OCI-LY3 (cell line): Measurements from ENCODE around the gene FBXW4.

Experiments used
- H2AFZ ChIP-seq: fragments of 200-600, 300-600 bp; shearing (Covaris generic); 2 replicates; pipeline ENCODE4 v1.6.0; 2014; ENCODE audit warnings: antibody characterized with exemption, low read depth, low read length
- H3K27ac ChIP-seq: fragments of 200-600, 300-600 bp; sonication (generic); 2 replicates; pipeline ENCODE4 v1.5.1; 2014; ENCODE audit warnings: mild to moderate bottlenecking, low read length, moderate library complexity, mixed read lengths
- H3K27me3 ChIP-seq: fragments of 200-600, 300-600 bp; sonication (generic); 2 replicates; pipeline ENCODE4 v1.6.1; 2014; ENCODE audit warnings: low read depth, low read length, mixed read lengths
- H3K36me3 ChIP-seq: fragments of 200-600, 300-600 bp; sonication (generic); replicated peaks from 2 replicates; pipeline ENCODE3; 2014; ENCODE audit warnings: low read depth, low read length, mixed read lengths
- H3K4me1 ChIP-seq: fragments of 300-600, 200-600 bp; sonication (generic); 2 replicates; pipeline ENCODE4 v1.6.1; 2014; ENCODE audit warnings: low read length, mixed read lengths
- H3K4me2 ChIP-seq: fragments of 200-600, 300-600 bp; sonication (generic); 2 replicates; pipeline ENCODE4 v1.6.1; 2014; ENCODE audit warnings: low read length, mixed read lengths
- H3K4me3 ChIP-seq: fragments of 300-600, 200-600 bp; sonication (generic); 2 replicates; pipeline ENCODE4 v1.5.1; 2014; ENCODE audit warnings: antibody characterized with exemption, mild to moderate bottlenecking, low read length, moderate library complexity
- H3K79me2 ChIP-seq: fragments of 300-600, 200-600 bp; shearing (Covaris generic); 2 replicates; pipeline ENCODE4 v1.6.1; 2014; ENCODE audit warnings: mild to moderate bottlenecking, low read length, mixed read lengths
- H3K9ac ChIP-seq: fragments of 300-600, 200-600 bp; shearing (Covaris generic); 2 replicates; pipeline ENCODE4 v1.6.0; 2014; ENCODE audit warnings: mild to moderate bottlenecking, low read length, moderate library complexity
- H3K9me3 ChIP-seq: fragments of 200-600, 300-600 bp; shearing (Covaris generic); 2 replicates; pipeline ENCODE4 v1.6.1; 2014; ENCODE audit warnings: low read length, mixed read lengths; ENCODE audit not compliant: insufficient read depth
- H4K20me1 ChIP-seq: fragments of 200-600, 300-600 bp; sonication (generic); 2 replicates; pipeline ENCODE4 v1.6.1; 2016; ENCODE audit warnings: low read length, mixed read lengths; ENCODE audit not compliant: insufficient read depth
- CTCF ChIP-seq: fragments of 200-600, 300-600 bp; sonication (generic); IDR thresholded peaks from 2 replicates; pipeline ENCODE4 v1.5.1; 2014; ENCODE audit warnings: antibody characterized with exemption, low read length, low read depth
- EZH2phosphoT487 ChIP-seq: fragments of 200-600 bp; shearing (Covaris generic); IDR thresholded peaks from 2 replicates; pipeline ENCODE4 v1.6.1; 2018; ENCODE audit warnings: antibody characterized with exemption, mixed run types, low read depth

The FBXW4 gene

DNA sequence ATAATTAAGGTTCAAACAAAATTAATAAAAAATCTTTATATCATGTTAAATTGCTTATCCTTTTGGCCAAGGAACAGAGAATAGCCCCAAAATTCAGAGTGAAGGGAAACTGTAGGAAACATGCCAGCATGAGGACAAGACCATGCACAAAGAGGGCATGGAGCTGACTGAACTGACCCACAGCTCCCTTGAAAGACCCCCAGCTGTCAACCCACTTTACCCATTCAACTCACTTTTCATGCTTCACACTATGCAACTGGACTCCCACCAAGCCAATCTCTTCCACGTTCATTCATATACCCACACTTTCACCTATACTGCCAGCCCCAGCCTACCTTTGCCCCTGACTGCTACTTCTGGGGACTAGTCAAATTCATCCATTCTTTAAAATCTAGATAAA lies 10.2 kb downstream of the FBXW4 start:
- Histone ChIP-seq H2AFZ (no peak overlapping the region), H3K4me2 (no peak overlapping the region), H3K4me3 (no peak overlapping the region), H3K79me2 (peaks cover 60% of the 10 kb centered on the region), H3K4me1 (peaks cover 11% of the 10 kb centered on the region), H3K27me3 (no peaks in the 10 kb centered on the region), H4K20me1 (peaks cover 24% of the 10 kb centered on the region; the same call in 1 of the 2 replicates), H3K9me3 (no peaks in the 10 kb centered on the region), H3K9ac (no peak overlapping the region), H3K27ac (no peak overlapping the region), H3K36me3 (peaks cover 9% of the 10 kb centered on the region)
- no peak for TF ChIP-seq CTCF
- no peak for TF ChIP-seq EZH2phosphoT487

GRCh38 chr10:101683276-101683675 lies 11.7 kb downstream of the FBXW4 start:
- peaks cover 16% of the 10 kb centered on the region; the same call in 1 of the 2 replicates for H4K20me1 ChIP-seq
- H3K9ac ChIP-seq, result no peak overlapping the region
- no peak overlapping the region for H2AFZ ChIP-seq
- no peaks in the 10 kb centered on the region for H3K9me3 ChIP-seq
- peaks cover 11% of the 10 kb centered on the region for H3K4me1 ChIP-seq
- no peak for TF ChIP-seq EZH2phosphoT487
- TF ChIP-seq CTCF, result no peak
- H3K4me2 ChIP-seq, result no peak overlapping the region
- H3K27me3 ChIP-seq, result no peaks in the 10 kb centered on the region
- no peak overlapping the region for H3K27ac ChIP-seq
- H3K36me3 ChIP-seq, result peaks cover 3% of the 10 kb centered on the region
- H3K79me2 ChIP-seq, result peaks cover 48% of the 10 kb centered on the region
- no peak overlapping the region for H3K4me3 ChIP-seq

- Histone ChIP-seq H3K79me2 (peaks cover 38% of the 10 kb centered on the region), H4K20me1 (peaks cover 6% of the 10 kb centered on the region; the same call in 1 of the 2 replicates), H3K36me3 (peaks cover 2% of the 10 kb centered on the region), H3K9me3 (no peaks in the 10 kb centered on the region), H3K4me3 (no peak overlapping the region), H3K4me1 (peaks cover 11% of the 10 kb centered on the region), H3K4me2 (no peak overlapping the region), H3K9ac (no peak overlapping the region), H3K27ac (no peak overlapping the region), H3K27me3 (no peaks in the 10 kb centered on the region), H2AFZ (no peak overlapping the region)
- TF ChIP-seq CTCF (no peak), EZH2phosphoT487 (no peak)
These were observed 12.7 kb downstream of the FBXW4 start for GRCh38 chr10:101682172-101682825.

DNA sequence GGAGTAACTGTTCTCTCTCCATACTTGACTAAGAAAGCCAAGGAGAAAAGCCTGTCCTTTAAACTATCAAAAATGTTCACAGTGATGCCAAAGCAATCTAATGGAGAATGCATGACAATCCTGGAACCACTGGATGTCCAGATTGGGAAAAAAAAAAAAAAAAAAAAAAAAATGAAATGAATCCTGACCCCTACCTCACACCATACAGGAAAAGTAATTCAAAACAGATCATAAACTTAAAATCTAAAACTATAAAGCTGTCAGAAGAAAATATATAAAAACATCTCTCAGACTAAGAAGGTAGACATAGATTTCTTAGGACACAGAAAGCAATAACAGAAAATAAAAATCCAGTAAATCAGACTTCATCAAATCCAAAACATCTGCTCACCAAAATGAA lies 18.4 kb downstream of the FBXW4 start:
- Histone ChIP-seq H3K27me3 (no peaks in the 10 kb centered on the region), H3K4me3 (no peak overlapping the region), H3K79me2 (0 out of 2 replicates have a peak, but pooled peaks cover 3% of the 10 kb centered on the region), H3K27ac (no peak overlapping the region), H4K20me1 (no peaks in the 10 kb centered on the region), H2AFZ (no peak overlapping the region), H3K36me3 (peaks cover 30% of the 10 kb centered on the region), H3K4me2 (no peak overlapping the region), H3K4me1 (peaks cover 17% of the 10 kb centered on the region), H3K9me3 (no peaks in the 10 kb centered on the region), H3K9ac (no peak overlapping the region)
- TF ChIP-seq EZH2phosphoT487 (no peak), CTCF (no peak)
